Choroid plexus epithelial cell (primary cell): ENCODE results near the gene BGN.

Experiments
- DNase-seq: peaks from one replicate; pipeline ENCODE4 v3.0.0-alpha.2; 2010; ENCODE audit warnings: low read depth
- H3K4me3 ChIP-seq: 2 replicates; pipeline ENCODE4 v1.5.1; 2011; ENCODE audit warnings: low read depth, mild to moderate bottlenecking, control low read depth, low read length, moderate library complexity
- CTCF ChIP-seq: conservative IDR thresholded peaks from 2 replicates; pipeline ENCODE4 v1.5.1; 2011; ENCODE audit warnings: low read depth, mild to moderate bottlenecking, control low read depth, inconsistent platforms, low read length, moderate library complexity

Gene BGN

DNA sequence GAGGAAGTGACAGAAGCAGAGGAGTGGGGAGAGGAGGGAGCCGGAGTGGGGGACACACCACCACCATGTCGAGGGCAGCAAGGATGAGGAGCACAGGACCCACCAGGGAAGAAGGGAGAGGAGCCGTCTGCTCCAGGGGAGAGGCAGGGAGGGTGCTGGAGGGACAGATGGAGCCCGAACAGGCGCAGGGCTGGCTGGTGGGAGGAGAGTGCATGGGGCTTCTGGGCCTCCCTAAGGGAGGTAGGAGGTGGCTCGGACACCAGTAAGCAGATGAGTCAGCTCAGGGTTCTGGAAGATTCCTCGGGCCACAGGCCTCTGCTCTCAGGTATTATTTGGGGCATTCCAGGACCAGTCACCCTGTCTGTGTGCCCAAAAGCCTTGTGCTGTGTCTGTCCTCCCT lies 52.4 kb downstream of the BGN start:
- no peak overlapping the region for H3K4me3 ChIP-seq
- no peak for DNase-seq
- TF ChIP-seq CTCF = no peak

DNA sequence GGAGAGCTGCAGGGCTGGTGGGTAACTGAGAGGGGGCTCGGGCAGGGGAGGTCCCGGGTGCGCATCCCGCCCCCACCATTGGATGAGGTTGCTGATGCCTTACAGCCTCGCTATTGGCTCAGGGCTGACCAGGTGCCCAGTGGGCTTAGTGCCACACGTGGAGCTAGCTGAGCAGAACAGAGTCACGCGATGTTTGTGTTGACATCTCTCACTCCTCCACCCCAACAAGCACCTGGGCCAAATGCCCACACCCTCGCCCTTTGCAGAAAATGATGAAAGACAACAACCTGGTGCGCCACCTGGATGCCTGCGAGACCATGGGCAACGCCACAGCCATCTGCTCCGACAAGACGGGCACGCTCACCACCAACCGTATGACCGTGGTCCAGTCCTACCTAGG lies 54.5 kb downstream of the BGN start:
- TF ChIP-seq CTCF = no peak
- DNase-seq = no peak
- H3K4me3 ChIP-seq = no peak overlapping the region

DNA sequence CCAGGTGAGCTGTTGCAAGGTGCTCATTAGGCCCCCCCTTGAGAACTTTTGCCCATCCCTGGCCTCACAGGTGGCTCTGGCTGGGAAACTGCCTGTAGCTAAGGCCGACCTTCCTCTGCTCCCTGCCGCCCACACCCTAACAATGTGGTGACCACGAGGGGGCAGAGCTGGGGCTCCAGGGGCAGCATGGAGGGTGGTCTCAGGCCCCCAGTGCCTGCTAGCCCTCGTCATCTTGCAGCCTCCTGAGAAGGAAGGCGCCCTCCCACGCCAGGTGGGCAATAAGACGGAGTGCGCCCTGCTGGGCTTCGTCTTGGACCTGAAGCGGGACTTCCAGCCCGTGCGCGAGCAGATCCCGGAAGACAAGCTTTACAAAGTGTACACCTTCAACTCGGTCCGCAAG lies 55.0 kb downstream of the BGN start:
- no peak for TF ChIP-seq CTCF

GRCh38 chrX:153551135-153551534 lies 56.4 kb downstream of the BGN start:
- no peak for TF ChIP-seq CTCF

More for the DNA sequence above, 55.0 kb downstream of the BGN start:
- DNase-seq = no peak
- H3K4me3 ChIP-seq = no peak overlapping the region

DNA sequence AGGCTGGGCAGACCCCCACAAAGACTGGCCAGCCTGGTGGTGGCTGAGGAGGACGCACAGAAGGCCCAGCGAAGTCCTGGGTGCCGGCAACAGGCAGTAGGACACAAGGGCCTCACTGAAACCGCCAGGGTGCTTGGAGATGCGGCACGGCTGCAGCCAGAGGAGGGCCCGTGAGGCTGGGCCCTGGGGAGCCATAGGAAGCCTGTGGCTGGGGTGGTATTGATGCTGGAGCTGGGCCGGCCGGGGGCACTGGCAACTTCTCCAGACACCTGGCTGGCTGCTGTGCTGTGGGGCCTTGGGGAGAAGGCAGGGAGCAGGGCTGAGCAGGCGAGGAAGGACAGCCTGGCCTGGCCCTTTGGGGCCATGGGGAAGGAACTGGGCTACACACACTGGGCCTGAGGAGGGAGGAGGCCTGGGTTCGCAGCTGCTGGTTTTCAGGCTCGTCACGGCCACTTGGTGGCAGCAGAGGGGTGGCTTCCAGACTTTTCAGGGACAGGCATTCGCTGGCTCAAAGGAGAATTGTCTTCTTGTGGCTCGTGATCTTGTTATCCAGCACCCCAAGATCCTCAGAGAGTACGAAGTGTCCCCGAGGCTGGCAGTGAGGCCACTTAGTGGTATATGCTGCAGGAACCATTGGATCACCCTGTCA lies 59.9 kb downstream of the BGN start:
- peak; percentile 74 for TF ChIP-seq CTCF
- no peak overlapping the region for H3K4me3 ChIP-seq
- DNase-seq = peak; percentile 62

More at GRCh38 chrX:153551135-153551534, 56.4 kb downstream of the BGN start:
- no peak overlapping the region for H3K4me3 ChIP-seq
- peak; percentile 47 for DNase-seq

DNA sequence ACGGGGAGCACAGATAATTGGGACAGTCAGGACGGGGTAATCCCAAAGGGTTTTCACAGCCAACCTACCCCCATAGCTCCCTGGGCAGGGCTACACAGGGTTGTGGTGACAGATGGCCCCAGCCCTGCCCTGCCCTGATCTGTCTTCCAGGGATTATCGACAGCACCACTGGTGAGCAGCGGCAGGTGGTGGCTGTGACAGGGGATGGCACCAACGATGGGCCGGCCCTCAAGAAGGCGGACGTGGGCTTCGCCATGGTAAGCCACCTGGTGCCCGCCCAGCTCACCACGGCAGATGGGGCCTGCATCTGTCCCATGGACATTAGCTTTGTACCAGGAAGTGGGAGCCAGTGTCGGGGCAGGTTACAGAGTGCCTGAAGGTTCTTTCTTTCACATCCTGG lies 62.0 kb downstream of the BGN start:
- no peak overlapping the region for H3K4me3 ChIP-seq
- DNase-seq = no peak
- TF ChIP-seq CTCF = no peak

- H3K4me3 ChIP-seq = no peak overlapping the region
- DNase-seq = no peak
- TF ChIP-seq CTCF = no peak
Measured at GRCh38 chrX:153557618-153558355, 63.0 kb downstream of the BGN start.
